GM12874 (cell line): Measurements from ENCODE around the gene PMCH.

ENCODE experiments used
- CTCF ChIP-seq: IDR thresholded peaks from 2 replicates; pipeline ENCODE4 v1.5.1; 2011; ENCODE audit warnings: low read depth, mild to moderate bottlenecking, control low read depth, low read length, moderate library complexity; ENCODE audit not compliant: insufficient read depth

Gene PMCH

GRCh38 chr12:102172436-102172835 lies 25.2 kb downstream of the PMCH start:
- TF ChIP-seq CTCF = no peak

GRCh38 chr12:102171951-102172350 lies 25.7 kb downstream of the PMCH start:
- no peak for TF ChIP-seq CTCF

GRCh38 chr12:102169922-102170621 lies 27.6 kb downstream of the PMCH start:
- peak; percentile 73 for TF ChIP-seq CTCF

DNA sequence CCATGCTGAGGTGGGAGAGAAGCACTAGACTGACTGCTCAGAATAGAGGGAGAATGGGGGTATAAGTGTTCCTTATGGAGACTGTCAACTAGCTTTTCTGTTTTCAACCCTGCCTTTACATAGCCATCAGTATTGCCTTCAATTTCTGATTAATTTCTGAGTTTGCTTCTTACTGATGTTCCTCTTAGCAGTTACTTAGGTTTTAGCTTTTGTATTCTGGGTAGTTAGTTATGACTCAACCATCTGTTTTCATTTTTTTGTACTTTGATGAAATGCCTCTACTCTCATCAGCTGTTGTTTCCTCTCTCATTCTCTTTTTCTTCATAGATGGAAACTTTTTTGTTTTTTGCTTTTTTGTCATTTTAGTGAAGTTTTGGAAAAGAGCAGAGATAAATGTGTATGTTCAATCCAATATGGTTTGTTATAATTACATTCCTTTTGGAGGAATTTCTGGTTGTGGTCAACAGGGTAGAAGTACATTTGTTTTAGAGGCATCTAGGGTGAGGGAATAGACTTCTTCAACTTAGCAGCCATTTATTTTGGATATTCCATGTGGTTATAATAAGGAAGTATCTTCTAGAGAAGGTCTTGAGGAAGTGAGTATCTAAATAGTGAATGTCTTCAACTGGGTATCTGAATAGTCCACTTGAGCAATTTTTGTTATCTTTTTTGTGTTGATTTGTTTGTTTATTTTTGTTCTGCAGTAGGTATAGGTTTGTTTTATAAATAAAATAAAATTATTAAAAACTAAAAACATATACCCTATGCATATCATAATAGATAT lies 29.6 kb downstream of the PMCH start:
- no peak for TF ChIP-seq CTCF

DNA sequence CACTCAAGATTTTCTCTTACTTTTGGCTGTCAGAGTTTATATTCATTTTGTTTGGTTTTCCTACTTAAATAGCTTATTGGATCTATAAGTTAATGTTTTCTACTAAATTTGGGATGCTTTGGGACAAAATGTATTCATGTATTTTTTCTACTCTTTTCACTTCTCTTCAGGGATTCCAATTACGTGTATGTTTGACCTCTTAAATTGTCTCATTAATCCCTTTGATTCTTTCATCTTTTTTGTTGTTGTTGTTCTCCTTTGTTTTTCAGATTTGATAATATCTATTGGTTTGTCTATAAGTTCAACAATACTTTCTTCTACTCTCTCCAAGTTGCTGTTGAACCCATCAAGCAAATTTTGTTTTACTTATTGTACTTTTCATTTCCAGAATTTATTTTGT lies 34.2 kb downstream of the PMCH start:
- no peak for TF ChIP-seq CTCF
